GM18508 (cell line): ENCODE data around the gene MRPL51.
"Not testable (repeated sequence)": the region's sequence is repeated elsewhere in the genome, so short reads cannot be mapped to it uniquely, and the experiment has no call there.

Experiments used
- ATAC-seq: cut with Tn5 transposase; IDR thresholded peaks from one replicate; pipeline ENCODE4 v1.9.1; 2021; ENCODE audit warnings: moderate number of reproducible peaks; ENCODE audit not compliant: insufficient read depth, unreplicated experiment

The MRPL51 gene

DNA sequence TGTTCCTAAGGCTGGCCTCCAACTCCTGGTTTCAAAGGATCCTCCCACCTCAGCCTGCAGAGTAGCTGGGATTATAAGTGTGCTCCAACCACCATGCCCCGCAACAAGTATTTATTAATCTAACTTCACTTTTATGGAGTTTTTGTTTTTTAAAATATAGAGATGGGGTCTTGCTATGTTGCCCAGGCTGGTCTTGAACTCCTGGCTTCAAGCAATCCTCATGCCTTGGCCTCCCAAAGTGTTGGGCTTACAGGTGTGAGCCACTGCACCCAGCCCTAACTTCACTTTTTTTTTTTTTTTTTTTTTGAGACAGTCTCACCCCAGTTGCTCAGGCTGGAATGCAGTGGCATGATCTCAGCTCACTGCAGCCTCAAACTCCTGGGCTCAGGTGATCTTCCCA is 2.4 kb downstream of the MRPL51 start:
- ATAC-seq, result not testable (repeated sequence)

DNA sequence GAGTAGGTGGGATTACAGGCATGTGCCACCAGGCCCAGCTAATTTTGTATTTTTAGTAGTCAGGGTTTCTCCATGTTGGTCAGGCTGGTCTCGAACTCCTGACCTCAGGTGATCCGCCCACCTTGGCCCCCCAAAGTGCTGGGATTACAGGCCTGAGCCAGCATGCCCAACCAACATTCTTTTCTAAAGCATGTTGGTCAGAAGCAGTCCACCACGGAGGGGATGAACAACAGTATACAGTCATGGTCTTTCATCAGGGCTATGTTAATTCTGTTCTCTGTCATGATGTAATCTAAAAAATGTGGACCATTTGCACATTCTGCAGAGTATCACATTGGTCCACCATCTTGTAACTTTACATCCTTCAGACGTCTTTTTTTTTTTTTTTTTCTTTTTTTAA is 3.6 kb downstream of the MRPL51 start:
- ATAC-seq, result no peak

DNA sequence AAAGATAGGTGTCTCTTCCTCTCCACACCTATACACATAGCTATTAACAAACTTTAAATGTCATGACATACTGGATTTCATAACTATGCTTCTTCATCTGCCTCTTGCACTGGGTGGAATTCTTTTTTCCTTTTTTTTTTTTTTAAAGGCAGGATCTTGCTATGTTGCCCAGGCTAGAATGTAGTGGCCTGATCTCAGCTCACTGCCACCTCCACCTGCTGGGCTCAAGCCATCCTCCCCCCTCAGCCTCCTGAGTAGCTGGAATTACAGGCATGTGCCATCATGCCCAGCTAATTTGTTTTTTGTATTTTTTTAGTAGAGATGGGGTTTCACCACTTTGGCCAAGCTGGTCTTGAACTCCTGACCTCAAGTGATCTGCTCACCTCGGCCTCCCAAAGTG is 4.8 kb downstream of the MRPL51 start:
- ATAC-seq, result no peak

DNA sequence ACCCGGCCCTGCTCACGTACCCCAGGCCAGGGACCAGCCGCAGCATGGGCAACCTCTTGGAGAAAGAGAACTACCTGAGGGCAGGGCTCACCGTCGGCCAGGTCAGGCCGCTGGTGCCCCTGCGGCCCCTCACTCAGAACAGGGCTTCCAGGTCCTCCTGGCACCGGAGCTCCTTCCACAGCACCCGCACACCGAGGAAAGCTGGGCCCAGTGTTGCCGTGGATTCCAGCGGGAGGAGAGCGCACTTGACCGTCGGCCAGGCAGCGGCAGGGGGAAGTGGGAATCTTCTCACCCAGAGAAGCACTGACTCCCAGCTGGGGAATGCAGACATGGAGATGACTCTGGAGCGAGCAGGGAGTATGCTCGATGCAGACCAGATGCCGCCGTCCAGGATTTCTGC is 14.6 kb downstream of the MRPL51 start:
- no peak for ATAC-seq

DNA sequence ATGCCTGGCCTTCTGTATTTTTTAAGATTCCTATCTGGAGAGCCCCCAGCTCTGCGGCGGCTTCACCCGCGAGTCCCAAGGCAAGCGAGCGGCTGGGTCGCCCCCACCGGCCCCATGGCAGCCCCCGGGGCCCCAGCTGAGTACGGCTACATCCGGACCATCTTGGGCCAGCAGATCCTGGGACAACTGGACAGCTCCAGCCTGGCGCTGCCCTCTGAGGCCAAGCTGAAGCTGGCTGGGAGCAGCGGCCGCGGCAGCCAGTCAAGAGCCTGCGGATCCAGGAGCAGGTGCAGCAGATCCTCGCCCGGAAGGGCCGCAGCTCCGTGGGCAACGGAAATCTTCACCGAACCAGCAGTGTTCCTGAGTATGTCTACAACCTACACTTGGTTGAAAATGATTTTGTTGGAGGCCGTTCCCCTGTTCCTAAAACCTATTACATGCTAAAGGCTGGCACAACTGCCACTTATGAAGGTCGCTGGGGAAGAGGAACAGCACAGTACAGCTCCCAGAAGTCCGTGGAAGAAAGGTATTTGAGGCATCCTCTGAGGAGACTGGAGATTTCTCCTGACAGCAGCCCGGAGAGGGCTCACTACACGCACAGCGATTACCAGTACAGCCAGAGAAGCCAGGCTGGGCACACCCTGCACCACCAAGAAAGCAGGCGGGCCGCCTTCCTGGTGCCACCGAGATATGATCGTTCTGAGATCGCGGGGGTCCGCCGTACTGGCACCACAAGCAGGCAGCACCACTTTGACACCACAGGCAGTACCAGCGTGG is 15.3 kb downstream of the MRPL51 start:
- not testable (repeated sequence) for ATAC-seq

DNA sequence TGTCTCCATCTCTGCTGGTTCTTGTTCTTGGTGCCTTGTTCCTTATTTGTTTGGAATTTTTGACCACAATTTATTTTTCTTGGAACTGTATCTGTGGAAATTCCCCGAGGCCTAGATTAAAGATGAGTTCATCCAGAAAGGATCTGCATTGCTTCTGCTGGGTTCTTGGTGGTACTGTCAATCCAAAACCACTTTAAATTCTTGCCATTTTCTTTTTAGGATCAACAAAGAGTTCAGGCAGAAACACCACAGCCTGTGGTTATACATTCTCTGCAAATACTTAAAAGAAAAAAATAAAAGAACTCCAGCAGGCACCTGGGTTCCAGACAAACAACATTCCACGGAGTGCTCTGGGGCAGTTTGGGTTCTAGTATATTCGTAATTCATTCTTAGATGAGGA is 16.6 kb downstream of the MRPL51 start:
- ATAC-seq, result no peak

DNA sequence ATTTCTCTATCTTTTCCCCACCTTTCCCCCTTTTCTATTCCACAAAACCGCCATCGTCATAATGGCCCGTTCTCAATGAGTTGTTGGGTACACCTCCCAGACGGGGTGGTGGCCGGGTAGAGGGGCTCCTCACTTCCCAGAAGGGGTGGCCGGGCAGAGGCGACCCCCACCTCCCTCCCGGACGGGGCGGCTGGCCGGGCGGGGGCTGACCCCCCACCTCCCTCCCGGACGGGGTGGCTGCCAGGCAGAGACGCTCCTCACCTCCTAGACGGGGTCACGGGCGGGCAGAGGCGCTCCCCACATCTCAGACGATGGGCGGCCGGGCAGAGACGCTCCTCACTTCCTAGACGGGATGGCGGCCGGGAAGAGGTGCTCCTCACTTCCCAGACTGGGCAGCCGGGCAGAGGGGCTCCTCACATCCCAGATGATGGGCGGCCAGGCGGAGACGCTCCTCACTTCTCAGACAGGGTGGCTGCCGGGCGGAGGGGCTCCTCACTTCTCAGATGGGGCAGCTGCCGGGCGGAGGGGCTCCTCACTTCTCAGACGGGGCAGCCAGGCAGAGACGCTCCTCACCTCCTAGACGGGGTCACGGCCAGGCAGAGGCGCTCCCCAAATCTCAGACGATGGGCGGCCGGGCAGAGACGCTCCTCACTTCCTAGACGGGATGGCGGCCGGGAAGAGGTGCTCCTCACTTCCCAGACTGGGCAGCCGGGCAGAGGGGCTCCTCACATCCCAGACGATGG is 17.7 kb downstream of the MRPL51 start:
- ATAC-seq, result not testable (repeated sequence)

DNA sequence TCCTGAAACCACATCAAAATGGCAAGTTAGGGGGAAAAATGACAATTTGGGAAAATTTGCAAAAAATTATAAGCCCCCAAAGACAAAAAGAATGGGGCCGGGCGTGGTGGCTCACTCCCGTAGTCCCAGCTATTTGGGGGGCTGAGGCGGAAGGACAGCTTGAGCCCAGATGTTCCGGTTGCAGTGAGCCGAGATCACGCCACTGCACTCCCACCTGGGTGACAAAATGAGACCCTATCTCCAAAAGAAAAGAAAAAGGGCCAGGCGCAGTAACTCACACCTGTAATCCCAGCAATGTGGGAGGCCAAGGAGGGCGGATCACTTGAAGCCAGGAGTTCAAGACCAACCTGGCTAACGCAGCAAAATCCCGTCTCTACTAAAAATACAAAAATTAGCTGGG is 20.6 kb downstream of the MRPL51 start:
- no peak for ATAC-seq

DNA sequence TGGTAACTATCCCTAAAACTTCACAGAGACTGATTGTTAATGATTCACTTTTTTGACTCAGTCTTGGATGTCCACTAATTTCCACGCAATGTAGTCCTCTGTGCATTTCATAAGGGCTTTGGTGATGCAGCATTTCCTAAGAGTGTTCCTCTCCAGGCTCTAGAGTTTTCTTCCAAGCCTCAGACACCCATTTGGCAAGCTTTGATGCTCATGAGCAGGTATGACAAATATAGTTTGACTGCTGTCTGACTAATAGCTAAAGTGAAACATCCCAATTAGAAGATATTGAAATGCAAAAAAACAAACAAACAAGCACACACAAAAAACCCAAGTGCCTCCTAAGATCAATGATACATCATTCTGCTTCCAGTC is 21.1 kb downstream of the MRPL51 start:
- no peak for ATAC-seq

DNA sequence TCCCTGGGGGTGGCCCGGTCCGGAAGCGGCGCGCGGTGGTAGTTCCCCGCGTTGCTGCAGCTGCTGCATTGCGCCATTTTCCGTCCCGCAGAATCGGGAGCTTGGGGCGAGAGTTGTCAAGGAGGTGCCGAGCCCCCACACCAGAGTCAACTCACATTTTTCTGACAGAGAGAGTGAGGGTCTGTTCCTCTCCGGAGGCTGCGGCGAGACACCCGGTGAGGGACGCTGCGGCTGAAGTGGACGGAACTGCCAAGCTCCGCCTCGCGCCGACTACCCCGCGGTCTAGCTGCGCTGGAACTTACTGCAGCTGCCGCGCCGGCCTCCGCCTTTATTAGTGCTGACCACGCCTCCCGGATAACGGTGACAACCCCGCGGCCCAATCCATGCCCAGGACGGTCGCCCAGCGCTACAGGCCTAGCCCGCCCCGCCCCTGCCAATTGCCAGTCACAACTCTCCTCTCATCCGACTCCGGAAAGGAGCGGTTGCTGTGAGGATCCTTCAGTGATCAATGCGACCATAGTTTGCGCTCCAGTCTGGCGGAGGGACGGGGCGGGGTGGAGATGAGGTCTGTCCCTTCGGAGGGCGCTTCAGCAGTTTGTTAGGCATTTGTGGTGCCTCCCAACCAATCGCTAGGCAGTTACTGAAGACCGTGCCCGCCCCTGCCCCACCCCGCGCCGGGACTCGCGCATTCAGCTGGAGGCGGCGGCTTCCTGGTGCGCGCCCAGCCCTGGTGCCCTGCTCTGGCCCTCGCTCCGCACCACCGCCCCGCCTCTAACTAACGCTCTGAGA is 22.5 kb downstream of the MRPL51 start, which contains the start of gene VAMP1:
Gene VAMP1, minus strand, starts transcription at position 303 of the 789 bp plus-strand sequence. Its CDS starts 146 bp downstream, at position 157.
- peak; percentile 76 for ATAC-seq

DNA sequence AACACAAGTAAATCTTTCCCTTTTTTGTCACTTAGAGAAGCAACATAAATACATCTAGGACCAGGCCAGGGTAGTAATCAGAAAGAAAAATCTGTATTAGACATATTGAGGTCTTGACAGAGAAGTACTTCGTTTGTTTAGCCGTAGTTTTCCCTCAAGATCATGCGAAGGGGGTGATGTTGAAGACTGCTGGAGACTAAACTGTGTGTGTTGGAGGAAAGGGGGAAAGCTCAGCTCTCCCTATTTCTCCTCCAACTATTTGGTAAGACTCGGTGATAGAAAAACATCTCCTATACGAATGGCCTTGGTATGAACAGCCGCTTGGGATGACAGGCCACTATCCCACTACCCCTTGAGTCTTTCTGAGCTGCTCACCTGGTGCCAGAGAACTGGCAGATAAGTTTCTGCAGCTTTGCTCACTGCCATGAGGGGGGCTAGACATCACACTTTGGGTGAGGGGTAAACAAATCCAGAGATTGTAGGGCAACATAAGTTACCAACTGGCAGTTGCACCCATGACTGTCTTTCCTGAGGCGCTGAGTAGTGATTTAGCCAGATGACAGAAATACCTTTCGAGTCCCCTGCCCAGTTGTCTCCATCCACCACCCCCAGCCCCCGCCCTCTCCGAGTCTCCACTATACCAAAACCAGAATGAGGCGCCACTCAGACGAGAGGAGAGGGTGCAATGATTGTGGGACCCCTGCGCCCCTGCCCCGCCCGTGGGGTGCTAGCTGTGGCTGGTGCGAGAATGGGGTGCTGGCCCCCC is 23.3 kb downstream of the MRPL51 start:
- no peak for ATAC-seq

DNA sequence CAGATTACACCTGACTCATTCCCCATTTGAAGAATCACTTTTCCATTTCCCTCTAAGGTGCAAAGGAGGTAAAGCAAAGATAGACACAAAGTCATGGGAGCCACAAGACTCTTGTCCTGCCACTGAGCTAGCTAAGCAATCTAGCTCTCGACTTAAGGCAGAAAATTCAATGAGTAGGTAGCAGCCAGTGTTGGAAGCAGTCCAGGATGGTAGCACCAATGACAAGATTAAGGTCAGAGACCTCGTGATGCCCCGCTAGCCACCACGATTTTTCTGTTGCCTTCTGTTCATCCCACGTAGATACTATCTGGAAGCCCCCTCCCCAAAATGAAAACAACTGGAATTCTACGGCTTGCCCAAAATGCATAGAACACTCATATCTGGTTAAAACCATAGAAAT is 24.0 kb downstream of the MRPL51 start:
- ATAC-seq, result no peak

DNA sequence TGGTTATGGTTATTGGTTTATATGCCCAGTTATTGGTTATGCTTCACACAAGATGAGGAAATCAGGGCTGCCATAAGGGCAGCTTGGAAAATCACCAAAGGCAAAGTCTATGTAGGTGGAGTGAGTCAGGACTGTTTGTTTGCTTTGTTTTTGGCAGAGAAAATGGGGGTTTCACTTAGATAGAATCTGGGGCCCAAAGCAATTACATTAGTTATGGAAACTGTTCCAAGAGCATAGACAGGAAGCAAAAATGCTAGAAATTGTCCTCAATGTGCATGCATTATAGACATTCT is 24.8 kb downstream of the MRPL51 start:
- ATAC-seq, result no peak

DNA sequence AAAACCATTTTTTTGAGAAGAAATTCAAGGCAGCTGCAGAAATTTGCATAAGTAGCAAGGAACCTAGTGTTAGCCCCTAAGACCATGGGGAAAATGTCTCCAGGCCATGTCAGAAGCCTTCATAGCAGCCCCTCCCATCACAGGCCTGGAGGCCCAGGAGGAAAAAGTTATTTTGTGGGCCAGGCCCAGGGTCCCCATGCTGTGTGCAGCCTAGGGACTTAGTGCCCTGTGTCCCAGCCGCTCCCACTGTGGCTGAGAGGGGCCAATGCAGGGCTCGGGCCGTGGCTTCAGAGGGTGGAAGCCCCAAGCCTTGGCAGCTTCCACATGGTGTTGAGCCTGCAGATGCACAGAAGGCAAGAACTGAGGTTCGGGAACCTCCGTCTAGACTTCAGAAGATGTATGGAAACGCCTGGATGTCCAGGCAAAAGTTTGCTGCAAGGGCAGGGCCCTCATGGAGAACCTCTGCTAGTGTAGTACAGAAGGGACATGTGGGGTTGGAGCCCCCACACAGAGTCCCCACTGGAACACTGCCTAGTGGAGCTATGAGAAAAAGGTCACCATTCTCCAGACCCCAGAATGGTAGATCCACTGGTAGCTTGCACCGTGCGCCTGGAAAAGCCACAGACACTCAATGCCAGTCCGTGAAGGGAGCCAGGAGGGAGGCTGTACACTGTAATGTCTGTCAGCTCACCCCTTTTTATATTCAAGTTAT is 25.3 kb downstream of the MRPL51 start:
- ATAC-seq, result not testable (repeated sequence)

DNA sequence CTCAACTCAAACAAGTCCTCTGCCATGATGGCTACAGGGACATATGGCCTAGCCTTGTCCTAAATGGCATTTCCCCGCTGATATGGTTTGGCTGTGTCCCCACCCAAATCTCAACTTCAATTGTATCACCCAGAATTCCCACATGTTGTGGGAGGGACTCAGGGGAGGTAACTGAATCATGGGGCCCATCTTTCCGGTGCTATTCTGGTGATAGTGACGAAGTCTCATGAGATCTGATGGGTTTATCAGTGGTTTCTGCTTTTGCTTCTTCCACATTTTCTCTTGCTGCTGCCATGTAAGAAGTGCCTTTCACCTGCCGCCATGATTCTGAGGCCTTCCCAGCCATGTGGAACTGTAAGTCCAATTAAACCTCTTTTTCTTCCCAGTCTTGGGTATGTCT is 26.3 kb downstream of the MRPL51 start:
- ATAC-seq, result not testable (repeated sequence)

DNA sequence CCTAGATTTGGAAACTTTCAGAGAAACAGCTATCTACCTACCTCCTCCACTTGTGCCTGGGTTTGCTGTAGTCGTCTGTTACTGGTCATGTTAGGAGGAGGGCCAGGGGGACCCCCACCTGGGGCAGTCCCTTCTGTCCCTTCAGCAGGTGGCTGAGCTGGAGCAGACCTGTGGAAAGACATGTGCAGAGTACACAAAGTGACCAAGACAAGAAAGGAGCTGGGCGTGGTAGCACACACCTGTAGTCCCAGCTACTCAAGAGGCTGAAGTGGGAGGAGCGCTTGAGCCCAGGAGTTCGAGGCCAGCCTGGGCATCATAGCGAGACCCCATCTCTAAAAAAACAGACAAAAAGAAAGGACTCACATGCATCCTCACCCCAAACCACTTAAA is 26.9 kb downstream of the MRPL51 start:
- no peak for ATAC-seq

DNA sequence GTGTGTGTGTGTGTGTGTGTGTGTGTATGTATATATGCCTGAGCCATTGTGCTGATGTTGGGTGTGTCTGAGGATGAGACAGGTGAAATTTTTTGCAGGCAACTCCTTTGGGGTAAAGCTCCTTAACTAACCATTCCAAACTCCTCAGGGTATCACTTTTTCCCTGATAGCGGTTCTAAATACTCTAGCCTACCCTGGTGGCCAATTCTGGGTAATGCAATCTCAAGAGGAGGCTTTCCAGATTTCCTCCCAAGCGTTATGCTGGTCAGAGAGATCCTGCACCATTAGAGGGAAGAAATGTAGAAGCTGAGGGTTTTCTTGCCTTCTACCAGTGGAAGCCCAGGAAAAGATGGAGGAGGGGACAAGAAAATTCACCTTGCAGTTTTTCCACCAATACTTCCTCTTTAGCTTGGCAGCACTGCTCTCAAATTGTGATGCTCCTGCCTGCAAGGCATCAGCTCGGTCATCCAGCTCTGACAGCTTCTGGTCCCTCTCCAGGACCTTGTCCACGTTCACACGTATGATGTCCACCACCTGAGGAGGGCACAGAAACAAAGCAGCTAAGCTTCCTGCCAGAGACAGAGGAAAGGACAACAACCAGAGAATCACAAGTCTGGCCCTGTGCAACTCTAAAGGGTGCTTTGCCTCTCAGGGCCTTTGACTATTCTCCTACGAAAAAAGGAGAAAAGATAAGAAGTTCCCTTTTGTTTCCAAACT is 27.4 kb downstream of the MRPL51 start:
- no peak for ATAC-seq

DNA sequence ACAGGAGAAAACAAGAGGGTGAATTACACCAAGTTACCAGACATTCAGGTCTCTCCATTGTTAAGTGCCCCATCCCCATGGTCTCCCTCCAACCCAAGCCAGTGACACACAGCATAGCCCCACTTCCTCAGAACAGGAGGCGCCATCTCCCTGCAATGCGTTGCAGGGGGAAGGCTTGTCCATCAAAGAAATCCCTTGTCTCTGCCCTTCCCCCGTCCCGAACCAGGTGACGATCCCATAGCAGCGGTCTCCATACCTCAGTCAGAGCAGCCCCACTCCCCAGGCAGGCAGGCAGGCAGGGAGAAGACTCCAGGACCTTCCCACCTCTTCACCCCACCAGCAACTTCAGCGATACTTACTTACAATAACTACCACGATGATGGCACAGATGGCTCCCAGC is 28.5 kb downstream of the MRPL51 start:
- no peak for ATAC-seq

DNA sequence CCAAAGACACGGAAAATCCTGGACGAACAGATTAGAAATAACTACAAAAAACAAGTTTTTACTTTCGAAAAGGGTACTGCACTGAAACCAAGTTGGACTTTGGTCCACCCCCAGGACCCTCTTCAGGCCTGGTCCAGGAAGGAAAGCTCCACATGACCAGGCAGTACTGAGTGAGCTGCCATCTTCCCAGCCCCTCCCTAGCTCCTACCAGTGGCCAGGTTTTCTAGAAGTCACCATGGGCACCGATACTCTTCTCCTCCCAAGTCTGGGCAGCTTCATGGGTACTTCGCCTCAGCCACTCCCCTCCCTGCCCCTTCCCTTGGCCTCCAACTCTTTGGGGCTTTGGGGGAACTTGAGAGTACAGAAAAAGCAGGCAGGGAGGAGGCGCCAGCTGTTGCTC is 29.2 kb downstream of the MRPL51 start:
- ATAC-seq, result no peak
